ENCODE data around the gene GPATCH2L.

DNA sequence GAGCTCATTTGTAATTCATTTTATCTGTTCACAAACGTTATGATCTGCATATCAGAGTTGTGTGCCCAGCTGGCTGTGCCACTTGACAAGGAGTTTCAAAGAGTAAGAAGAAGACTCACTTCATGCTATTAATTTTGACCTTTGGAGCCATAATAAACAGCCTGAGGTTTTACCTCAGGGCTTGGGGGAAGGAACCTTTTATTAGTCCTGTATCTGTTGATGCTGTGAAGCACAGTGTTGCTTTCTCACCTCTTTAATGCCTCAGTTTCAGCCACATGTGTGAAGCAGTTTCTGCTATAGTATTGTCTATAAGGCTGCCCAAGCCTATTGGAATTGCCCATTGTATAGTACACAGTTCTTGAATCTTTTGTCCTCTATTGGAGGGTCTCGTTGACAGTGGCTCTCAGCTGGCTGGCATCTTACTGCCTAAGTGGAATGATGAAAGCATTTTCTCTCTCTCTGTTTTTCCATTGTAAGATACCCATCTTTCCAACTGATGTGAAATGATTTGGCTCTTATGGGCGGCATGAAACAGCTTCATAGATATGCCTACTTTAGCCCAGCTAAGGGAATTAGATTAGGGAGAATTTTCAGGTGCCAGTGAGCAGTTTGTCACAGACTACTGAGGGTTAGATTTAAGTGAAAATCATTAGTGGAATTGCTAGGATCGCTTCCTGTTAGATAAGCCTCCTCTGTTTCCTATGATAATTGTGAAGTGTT, 34.7 kb downstream of the GPATCH2L start:
- TF ChIP-seq, protein P1, sequence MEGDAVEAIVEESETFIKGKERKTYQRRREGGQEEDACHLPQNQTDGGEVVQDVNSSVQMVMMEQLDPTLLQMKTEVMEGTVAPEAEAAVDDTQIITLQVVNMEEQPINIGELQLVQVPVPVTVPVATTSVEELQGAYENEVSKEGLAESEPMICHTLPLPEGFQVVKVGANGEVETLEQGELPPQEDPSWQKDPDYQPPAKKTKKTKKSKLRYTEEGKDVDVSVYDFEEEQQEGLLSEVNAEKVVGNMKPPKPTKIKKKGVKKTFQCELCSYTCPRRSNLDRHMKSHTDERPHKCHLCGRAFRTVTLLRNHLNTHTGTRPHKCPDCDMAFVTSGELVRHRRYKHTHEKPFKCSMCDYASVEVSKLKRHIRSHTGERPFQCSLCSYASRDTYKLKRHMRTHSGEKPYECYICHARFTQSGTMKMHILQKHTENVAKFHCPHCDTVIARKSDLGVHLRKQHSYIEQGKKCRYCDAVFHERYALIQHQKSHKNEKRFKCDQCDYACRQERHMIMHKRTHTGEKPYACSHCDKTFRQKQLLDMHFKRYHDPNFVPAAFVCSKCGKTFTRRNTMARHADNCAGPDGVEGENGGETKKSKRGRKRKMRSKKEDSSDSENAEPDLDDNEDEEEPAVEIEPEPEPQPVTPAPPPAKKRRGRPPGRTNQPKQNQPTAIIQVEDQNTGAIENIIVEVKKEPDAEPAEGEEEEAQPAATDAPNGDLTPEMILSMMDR (IDR thresholded peaks at IDR 0.05; ENCODE audit: insufficient read depth, low read length, poor library complexity, severe bottlenecking): no peak
- no peak for TF ChIP-seq EZH2phosphoT487 (conservative IDR thresholded peaks at IDR 0.05; ENCODE audit: low read length)

Data from SU-DHL-6 (cell line).